AG04449 (cell line): Measurements from ENCODE around the gene NPIPB8.
"Not testable (repeated sequence)": the region's sequence is repeated elsewhere in the genome, so short reads cannot be mapped to it uniquely, and the experiment has no call there.

Source experiments
- CTCF ChIA-PET: fragments of 350-600 bp; formaldehyde crosslinking; extraction: SDS; loops from one replicate; lab custom pipeline; 2021; ENCODE audit warnings: antibody characterized with exemption; lab: Yijun Ruan, JAX
- POLR2A ChIA-PET: fragments of 400-600, 350-600 bp; formaldehyde crosslinking; extraction: SDS; loops from one replicate; lab custom pipeline; 2020; ENCODE audit warnings: antibody characterized with exemption, inconsistent platforms; lab: Yijun Ruan, JAX
- DNase-seq: peaks from one replicate; pipeline ENCODE4 v3.0.0-alpha.2; 2010; ENCODE audit warnings: low read depth, low spot score
- H3K4me3 ChIP-seq: 2 replicates; pipeline ENCODE4 v1.5.1; 2011; ENCODE audit warnings: low read depth, mild to moderate bottlenecking, control low read depth, low read length
- CTCF ChIP-seq: IDR thresholded peaks from one replicate; pipeline ENCODE4 v1.5.1; 2011; ENCODE audit warnings: mild to moderate bottlenecking, moderate library complexity, low read length, control low read depth, inconsistent platforms; ENCODE audit not compliant: insufficient read depth; ENCODE audit errors: missing control alignments

Gene NPIPB8

GRCh38 chr16:28602529-28602928, 35.3 kb upstream of the NPIPB8 start:
- POLR2A ChIA-PET, result no interaction called here
- no peak for DNase-seq
- H3K4me3 ChIP-seq, result no peak overlapping the region
- no peak for TF ChIP-seq CTCF
- CTCF ChIA-PET, result interaction anchor here (1.2 kb wide), 1 partner anchor 14 kb away, joined by 3 read pairs; no protein-coding TSS in a partner anchor

GRCh38 chr16:28603381-28604185, 34.3 kb upstream of the NPIPB8 start:
- H3K4me3 ChIP-seq, result no peak overlapping the region
- CTCF ChIA-PET, result interaction anchor here (1.2 kb wide), 1 partner anchor 13 kb away, joined by 3 read pairs; no protein-coding TSS in a partner anchor
- no peak for DNase-seq
- TF ChIP-seq CTCF, result no peak
- POLR2A ChIA-PET, result no interaction called here

DNA sequence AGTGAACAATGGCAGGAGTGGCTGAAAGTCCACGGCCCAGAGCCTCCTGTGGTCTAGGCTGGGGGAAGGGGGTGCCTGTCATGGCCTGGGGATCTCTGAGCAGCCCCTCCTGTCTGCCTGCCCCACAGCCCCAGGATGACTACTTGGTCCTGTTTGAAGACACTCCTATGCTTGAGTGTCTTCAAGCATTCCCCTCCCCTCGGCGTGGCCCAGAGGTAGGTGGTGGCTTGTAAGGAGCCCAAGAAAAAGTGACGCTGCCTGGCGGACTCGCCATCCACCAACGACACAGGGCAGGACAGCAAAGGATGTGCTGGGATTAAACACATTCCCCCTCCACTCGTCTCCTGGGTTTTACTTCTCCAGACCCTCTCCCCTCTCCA, 33.7 kb upstream of the NPIPB8 start:
- DNase-seq, result no peak
- no peak overlapping the region for H3K4me3 ChIP-seq
- TF ChIP-seq CTCF, result no peak
- ChIA-PET POLR2A (interaction anchor here (0.6 kb wide), 1 partner anchor 112 kb away, joined by 3 read pairs; the partner anchor contains the start of gene CLN3), CTCF (no interaction called here)

- ChIA-PET CTCF (no interaction called here), POLR2A (no interaction called here)
- no peak overlapping the region for H3K4me3 ChIP-seq
- no peak for TF ChIP-seq CTCF
- DNase-seq, result no peak
These were observed 31.4 kb upstream of the NPIPB8 start for GRCh38 chr16:28606291-28607115.

- ChIA-PET CTCF (interaction anchor here (1.1 to 1.2 kb wide), 2 partner anchors 11 to 326 kb away, joined by 3 read pairs; no protein-coding TSS in a partner anchor), POLR2A (no interaction called here)
- DNase-seq, result no peak
- no peak for TF ChIP-seq CTCF
- H3K4me3 ChIP-seq, result no peak overlapping the region
These were observed 30.7 kb upstream of the NPIPB8 start for GRCh38 chr16:28607116-28607623.

DNA sequence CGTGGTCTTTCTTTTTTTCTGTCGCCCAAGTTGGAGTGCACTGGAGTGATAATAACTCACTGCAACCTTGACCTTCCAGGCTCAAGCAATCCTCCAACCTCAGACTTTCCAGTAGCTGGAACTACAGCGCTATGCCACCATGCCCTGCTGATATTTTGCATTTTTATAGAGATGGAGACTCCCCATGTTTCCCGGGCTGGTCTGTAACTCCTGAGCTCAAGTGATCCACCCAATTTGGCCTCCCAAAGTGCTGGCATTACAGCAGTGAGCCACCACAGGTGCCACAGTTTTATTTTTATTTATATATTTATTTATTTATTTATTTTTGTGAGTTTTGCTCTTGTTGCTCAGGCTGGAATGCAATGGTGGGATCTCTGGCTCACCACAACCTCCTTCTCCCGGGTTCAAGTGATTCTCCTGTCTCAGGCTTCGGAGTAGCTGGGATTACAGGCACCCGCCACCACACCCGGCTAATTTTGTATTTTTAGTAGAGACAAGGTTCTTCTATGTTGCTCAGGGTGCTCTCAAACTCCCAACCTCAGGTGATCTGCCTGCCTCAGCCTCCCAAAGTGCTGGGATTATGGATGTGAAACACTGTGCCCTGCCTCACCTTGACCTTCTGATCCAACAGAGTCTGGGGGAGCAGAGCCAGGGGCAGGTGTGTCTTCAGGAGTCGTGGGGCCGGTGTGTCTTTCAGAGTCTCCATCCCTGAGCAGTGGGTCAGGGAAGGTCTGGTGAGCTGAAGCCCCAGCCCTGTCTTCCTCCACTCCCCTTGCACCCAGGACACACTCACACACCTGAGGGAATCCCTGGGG, 30.0 kb upstream of the NPIPB8 start:
- CTCF ChIA-PET, result interaction anchor here (1.1 to 1.2 kb wide), 2 partner anchors 10 to 327 kb away, joined by 3 read pairs; no protein-coding TSS in a partner anchor
- DNase-seq, H3K4me3 ChIP-seq, POLR2A ChIA-PET: not testable (repeated sequence)

DNA sequence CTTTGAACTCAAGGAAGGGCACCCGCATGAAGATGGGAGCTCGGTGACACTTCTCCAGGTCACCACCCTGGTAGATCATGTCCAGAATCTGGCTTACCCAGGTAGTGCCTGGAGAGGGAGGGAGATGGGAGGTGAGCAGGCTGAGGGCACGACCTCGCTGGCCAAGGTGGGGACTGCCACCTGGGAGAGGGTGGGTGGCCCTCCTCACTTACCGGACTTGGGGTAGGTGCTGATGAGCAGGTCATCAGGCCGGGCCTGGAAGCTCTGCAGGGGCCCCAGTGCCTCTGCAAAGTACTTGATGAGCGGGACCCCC, 29.4 kb upstream of the NPIPB8 start:
- CTCF ChIA-PET, result interaction anchor here (1.2 kb wide), 1 partner anchor 327 kb away, joined by 3 read pairs; no protein-coding TSS in a partner anchor
- H3K4me3 ChIP-seq, result not testable (repeated sequence)

DNA sequence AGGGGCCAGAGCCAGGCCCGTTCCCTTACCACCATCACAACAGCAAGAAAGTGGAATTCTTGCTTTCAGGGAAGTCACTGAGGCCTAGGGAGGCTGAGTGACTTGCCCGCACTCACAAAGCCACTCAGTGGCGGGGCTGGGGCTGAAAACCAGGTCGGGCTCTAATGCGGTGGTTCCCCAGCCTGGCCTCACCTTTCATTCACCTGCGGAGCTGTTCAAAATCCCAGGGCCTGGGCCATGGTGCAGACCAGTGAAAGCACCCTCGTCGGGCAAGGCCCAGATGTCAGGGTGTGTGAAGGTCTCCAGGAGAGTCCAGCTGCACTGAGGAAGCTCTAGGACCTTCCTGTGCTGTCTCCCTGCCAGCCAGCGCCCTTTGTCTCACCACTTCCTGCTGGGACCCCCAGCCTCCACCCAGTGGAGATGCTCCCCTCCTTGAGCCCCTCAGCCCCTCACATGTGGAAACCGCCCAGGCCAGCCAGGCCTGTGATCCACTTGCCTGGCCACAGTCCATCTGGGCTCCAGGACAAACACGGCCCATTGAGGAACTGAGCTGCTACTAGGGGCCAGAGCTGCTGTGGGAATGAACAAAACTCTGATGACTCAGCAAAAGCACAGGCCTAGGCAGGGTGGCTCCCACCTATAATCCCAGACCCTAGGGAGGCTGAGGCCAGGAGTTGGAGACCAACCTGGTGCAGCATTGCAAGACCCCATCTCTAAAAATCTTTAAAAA, 28.8 kb upstream of the NPIPB8 start:
- DNase-seq, POLR2A ChIA-PET, H3K4me3 ChIP-seq, CTCF ChIA-PET: not testable (repeated sequence)

More for the DNA sequence above, 29.4 kb upstream of the NPIPB8 start:
- POLR2A ChIA-PET, DNase-seq: not testable (repeated sequence)
